Diencephalon (tissue), 1 donor: ENCODE measurements around the gene OR10A5. TPM values are rescaled to one million over a fixed set of nuclear protein-coding genes. Genes with fewer than 3 reads are reported as not detected.

Experiments used
- total RNA-seq: library from RNA; depleted of rRNA; stranded (reverse); fragments of >200 nt; gene quantifications from one replicate; pipeline ENCODE4 v1.2.3, GENCODE V29; 2014

The OR10A5 gene
- not detected for total RNA-seq

GRCh38 chr11:6845383-6845782 is at the start of gene OR10A5:
OR10A5 (plus strand) TSS chr11:6845683; CDS start chr11:6845683, 0 bp downstream.

GRCh38 chr11:6799402-6799801 is 46.1 kb upstream of the OR10A5 start, which contains the start of gene OR6A2:
OR6A2 (minus strand) TSS chr11:6799689; CDS start chr11:6795708, 3,981 bp downstream.

GRCh38 chr11:6862961-6863360 is 17.5 kb downstream of the OR10A5 start, which contains the start of gene OR10A2:
OR10A2 (plus strand) TSS chr11:6863057; CDS start chr11:6869755, 6,698 bp downstream.

GRCh38 chr11:6876325-6876724 is 30.8 kb downstream of the OR10A5 start, which contains the start of gene OR10A4:
OR10A4 (plus strand) TSS chr11:6876625; CDS start chr11:6876648, 23 bp downstream.

GRCh38 chr11:6892400-6892799 is 46.9 kb downstream of the OR10A5 start, which contains the start of gene OR2D2:
OR2D2 (minus strand) TSS chr11:6892500; CDS start chr11:6892500, 0 bp downstream.

Other genes with a start within 250 kb of the OR10A5 start
- 13.1 TPM for gene RRP8, start 242.1 kb upstream of the OR10A5 start, total RNA-seq
- 51.2 TPM for gene ILK, start 241.9 kb upstream of the OR10A5 start, total RNA-seq
- gene TAF10, start 233.5 kb upstream of the OR10A5 start, total RNA-seq: 14.8 TPM
- 16.8 TPM for gene TPP1, start 226.3 kb upstream of the OR10A5 start, total RNA-seq
- gene DCHS1, start 189.9 kb upstream of the OR10A5 start, total RNA-seq: 48.4 TPM
- 23.5 TPM for gene MRPL17, start 162.3 kb upstream of the OR10A5 start, total RNA-seq
- gene OR2AG2, start 73.7 kb upstream of the OR10A5 start, total RNA-seq: 1.4 TPM
- not detected for gene OR2AG1, start 62.7 kb upstream of the OR10A5 start, total RNA-seq
- 1.8 TPM for gene OR6A2, start 46.0 kb upstream of the OR10A5 start, total RNA-seq
- not detected for gene OR10A2, start 17.4 kb downstream of the OR10A5 start, total RNA-seq
- not detected for gene OR10A4, start 30.9 kb downstream of the OR10A5 start, total RNA-seq
- gene OR2D2, start 46.8 kb downstream of the OR10A5 start, total RNA-seq: 1.4 TPM
- gene OR2D3, start 75.3 kb downstream of the OR10A5 start, total RNA-seq: not detected
- gene ZNF215, start 80.7 kb downstream of the OR10A5 start, total RNA-seq: 3.5 TPM
- 14.1 TPM for gene ZNF214, start 174.7 kb downstream of the OR10A5 start, total RNA-seq
- 0.92 TPM for gene NLRP14, start 174.8 kb downstream of the OR10A5 start, total RNA-seq
- gene RBMXL2, start 243.3 kb downstream of the OR10A5 start, total RNA-seq: not detected